NCI-H446 treated with DMSO at 0.1 percent for 48 hours (cell line): ENCODE data around the gene LRFN3.
"Not testable (repeated sequence)": the region's sequence is repeated elsewhere in the genome, so short reads cannot be mapped to it uniquely, and the experiment has no call there.

Experiments
- DNase-seq: peaks from one replicate; lab custom pipeline; 2025; lab: John Stamatoyannopoulos, UW

Gene LRFN3

DNA sequence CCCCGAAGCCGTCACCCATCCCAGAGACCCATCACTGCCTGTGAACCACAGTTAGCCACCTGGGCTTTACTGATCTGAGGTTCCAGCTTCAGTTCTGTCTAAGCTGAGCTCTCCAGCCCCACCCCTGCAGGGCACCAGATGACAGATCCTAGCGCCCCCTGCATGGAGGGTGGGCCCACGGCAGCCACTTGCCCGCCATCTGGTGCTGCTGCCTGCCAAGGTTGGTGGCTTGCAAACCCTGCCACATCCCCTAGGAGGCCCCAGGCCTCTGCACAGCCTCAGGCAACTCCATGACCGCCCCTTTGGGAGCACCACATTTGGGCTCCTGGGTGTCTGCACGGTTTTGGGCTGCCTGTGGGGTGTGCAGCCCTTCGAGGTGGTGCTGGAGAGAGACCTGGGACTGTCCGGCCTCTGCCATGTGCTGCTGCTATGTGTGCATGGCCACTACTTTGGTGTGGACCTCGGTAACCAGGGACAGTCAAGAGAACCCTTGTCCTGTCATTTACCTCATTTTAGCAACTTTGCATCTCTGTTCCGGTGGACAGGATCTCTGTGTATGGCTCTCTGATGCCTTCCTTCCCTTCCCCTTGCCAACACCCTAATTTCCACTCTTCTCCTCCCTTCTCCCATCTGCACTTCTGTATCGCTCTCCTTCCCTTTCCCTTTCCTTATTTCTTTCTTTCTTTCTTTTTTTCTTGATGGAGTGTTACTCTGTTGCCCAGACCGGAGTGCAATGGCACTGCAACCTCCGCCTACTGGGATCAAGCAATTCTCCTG lies 41.5 kb downstream of the LRFN3 start:
- peak; percentile 61 for DNase-seq

DNA sequence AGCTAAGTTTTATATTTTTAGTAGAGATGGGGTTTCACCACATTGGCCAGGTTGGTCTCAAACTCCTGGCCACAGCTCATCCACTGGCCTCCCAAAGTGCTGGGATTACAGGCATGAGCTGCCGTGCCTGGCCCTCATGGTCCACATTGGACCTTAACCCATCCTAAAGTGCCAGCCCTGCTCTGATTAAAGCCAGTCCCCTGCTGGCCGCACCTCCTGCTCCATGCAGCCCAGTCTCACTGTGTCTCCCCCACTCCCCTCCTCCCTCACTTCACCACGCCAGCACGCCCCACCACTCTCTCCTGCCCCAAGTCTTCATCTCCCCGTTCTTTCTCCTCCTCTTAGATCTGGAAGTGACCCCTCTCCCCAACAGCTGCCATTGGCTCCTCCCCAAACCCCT lies 42.1 kb downstream of the LRFN3 start:
- no peak for DNase-seq

DNA sequence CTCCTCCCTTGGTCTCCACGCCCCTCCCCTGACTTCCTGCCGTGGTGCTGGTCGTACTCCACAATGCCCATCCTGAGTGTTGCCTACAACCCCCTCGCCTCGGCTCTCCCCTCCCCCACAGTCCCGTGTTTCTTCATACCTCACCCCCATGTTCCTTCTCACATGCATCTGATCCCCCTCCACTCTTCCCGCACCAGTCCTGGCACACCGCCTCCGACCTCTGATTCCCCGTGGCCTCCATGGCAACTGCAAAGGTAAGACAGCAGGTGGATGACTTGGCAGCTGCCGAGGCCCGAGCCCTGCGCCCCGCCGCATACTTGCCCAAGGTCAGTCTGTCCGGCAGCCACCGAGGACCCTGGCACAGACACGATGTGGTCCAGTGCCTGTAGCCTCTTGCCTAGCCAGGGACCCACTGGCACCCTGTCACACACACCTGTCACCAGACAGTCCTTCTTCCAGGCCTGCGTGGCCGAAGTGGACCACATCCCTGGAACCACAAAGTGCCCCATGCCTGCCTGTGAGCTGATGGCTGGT lies 42.7 kb downstream of the LRFN3 start:
- DNase-seq = no peak

DNA sequence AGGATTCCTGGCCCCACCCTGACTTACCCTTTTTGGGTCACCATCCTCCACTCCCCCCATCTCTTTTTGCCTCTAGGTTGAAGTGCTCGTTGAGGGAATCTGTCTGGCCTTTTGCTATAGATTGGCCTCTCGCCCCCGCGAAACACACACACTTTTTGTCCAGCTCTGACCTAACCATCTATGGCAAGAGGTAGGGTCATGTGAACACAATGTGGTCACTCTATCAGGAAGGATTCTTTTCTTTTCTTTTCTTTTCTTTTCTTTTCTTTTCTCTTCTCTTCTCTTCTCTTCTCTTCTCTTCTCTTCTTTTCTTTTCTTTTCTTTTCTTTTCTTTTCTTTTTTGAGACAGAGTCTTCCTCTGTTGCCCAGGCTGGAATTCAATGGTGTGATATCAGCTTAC lies 44.8 kb downstream of the LRFN3 start:
- DNase-seq = not testable (repeated sequence)

DNA sequence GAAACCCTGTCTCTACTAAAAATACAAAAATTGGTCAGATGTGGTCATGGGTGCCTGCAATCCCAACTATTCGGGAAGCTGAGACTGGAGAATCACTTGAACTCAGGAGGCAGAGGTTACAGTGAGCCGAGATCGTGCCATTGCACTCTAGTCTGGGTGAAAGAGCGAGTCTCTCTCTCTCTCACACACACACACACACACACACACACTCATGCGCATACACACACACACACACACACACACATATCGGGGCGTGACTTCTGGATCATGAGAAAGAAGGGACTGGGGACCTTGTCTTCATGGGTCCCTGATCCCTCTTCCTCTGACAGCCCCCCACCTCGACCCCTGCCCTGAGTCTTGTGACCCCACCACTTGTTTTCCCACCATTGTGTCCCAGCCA lies 47.0 kb downstream of the LRFN3 start:
- no peak for DNase-seq

DNA sequence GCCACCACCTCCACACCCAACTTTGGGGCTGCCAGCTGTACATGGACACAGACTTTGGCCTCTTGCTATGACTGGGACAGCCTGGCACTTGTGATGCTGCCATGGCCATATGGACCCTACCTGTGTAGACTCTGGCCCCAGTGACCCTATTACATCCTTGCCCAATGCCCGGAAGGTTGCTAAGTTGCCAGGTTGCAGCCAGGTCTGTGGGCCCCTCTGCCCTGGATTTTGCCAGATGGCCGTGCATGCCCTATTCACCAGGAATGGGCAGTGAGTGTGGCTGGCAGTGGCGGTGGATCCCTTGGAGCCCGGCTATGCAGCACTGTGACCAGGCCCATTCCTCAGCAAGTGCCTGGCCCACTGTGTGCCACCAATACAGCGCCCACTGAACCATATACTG lies 49.9 kb downstream of the LRFN3 start:
- DNase-seq = no peak

DNA sequence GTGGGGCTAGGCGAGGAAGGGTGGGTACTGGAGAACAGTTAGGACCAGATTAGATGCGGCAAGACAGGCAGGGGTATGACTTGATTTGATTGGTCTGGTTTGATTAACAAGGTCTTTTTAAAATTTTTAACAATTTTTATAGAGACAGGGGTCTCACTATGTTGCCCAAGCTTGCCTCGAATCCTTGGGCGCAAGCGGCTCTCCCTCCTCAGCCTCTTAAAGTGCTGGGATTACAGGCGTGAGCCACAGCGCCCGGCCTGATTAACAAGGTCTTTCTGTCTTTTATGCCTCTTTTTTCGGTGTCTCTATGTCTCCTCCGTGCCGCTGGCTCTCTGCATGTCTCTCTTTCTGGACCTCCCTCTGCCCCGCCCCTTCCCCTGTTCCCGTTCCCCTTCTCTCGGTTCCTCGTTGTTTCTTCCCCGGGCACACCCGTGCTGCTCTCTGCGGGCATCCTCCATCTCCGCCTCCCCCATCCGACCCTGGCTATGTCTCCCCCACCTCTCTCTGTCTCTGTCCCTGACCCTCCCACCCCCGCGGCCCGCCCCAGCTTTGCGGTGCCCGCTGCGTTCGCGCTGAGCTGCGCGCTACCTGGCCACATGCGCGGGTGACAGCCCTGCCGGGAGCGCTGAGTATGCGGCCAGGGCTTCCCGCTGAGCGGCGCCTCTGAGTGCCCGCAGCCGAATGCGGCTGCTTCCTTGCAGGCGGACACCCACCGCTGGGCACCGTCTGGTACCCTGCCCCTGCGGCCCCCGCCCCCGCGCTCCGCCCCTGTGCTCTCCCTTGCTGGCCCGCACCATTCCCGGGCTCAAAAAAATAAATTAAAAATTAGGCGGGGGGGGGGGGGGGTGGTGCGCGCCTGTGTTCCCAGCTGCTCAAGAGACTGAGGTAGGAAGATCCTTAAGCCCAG lies 50.7 kb downstream of the LRFN3 start:
- no peak for DNase-seq

DNA sequence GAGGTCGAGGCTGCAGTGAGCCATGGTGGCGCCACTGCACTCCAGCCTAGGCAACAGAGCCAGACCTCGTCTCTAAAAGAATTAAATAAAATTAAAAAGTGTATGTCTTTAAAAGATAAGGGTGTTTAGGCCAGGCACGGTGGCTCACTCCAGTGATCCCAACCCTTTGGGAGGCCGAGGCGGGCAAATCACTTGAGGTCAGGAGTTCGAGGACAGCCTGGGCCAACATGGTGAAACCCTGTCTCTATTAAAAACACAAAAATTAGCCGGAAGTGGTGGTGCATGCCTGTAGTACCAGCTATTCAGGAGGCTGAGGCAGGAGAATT lies 51.4 kb downstream of the LRFN3 start:
- no peak for DNase-seq

DNA sequence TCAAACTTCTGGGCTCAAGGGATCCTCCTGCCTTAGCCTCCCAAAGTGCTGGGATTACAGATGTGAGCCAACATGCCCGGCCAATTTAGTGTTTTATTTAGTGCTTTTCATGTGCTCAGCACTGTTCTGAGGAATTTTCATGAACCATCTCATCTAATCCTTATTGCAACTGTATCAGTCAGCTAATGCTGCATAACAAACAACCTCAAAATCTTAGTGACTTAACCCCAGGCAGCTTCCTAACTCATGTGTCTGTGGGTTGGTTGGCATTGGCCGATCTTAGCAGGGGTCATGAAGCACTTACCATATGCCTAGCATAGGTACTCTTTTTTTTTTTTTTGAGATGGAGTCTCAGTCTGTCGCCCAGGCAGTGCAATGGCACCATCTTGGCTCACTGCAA lies 52.6 kb downstream of the LRFN3 start:
- no peak for DNase-seq

DNA sequence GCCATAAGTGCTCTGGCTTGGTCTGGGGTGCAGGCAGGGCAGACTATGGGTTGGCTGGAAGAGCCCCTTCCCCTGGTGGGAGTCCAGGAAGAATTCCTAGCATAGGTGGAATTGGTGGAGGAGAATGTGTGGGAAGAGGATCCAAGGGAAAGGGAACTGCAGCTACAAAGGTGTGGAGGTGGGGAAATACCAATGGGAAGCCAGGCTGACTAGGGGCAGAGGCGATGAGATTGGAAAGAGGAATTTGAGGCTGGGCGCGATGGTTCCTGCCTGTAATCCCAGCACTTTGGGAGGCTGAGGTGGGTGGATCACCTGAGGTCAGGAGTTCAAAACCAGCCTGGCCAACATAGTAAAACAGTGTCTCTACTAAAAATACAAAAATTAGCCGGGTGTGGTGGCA lies 54.0 kb downstream of the LRFN3 start:
- DNase-seq = no peak

DNA sequence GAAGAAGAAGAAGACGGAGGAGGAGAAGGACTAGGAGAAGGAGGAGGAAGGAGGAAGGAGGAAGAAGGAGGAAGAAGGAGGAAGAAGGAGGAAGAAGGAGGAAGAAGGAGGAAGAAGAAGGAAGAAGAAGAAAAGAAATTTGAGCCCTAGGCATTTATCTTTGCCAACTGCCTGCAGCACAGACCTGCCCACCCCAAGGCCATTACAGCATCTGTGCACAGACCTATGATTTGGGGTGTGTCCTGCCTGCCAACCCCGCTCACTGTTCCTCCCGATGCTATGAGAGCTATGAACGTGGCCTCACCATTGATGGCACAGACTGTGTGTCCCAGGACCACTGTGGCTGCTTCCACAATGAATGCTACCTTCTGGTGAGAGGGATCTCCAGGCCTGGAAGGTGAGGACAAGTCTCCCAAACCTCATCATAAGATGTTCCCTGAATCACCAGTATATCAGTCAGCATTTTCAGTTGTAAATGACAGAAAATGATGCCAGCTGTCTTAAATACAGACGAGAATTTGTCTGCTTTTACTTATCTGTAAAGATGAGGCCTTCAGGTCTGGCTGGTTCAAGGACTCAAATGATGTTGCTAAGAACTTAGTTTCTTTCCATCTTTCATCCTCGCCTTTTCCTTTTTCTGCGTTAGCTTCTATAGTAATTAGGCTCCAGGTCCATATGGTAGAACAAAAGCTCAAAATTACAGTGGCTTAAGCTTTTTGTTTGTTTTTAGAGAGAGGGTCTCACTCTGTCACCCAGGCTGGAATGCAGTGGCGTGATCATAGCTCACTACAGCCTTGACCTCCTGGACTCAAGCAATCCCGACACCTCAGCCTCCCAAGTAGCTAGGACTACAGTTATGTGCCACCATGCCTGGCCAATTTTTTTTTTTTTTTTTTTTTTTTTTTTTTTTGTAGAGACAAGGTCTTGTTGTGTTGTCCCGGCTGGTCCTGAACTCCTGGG lies 54.9 kb downstream of the LRFN3 start:
- DNase-seq = no peak

DNA sequence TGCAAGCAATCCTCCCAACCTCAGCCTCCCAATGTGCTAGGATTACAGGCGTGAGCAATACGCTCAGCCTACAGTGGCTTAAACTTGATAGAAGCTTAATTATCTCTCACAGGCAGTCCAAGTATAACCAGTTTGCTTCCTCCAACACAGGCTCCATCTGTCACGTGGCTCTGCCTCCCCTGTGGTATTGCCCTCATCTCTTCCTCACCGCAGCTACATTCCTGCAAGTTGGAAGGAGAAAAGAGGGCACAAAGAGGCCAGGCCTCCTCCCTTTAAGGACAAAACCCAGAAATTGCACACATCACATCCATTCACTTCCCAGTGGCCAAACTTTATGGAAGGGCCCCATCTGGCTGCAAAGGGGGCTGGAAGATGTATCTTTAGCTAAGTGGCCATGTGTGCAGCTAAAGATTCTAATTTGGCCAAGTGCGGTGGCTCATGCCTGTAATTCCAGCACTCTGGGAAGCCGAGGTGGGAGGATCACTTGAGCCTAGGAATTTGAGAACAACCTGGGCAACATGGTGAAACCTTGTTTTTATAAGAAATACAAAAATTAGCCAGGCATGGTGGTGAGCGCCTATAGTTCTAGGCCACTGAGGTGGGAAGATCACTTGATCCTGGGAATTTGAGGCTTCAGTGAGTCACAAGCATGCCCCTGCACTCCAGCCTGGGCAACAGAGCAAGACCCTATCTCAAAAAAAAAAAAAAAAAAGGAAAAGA lies 55.7 kb downstream of the LRFN3 start:
- DNase-seq = no peak

DNA sequence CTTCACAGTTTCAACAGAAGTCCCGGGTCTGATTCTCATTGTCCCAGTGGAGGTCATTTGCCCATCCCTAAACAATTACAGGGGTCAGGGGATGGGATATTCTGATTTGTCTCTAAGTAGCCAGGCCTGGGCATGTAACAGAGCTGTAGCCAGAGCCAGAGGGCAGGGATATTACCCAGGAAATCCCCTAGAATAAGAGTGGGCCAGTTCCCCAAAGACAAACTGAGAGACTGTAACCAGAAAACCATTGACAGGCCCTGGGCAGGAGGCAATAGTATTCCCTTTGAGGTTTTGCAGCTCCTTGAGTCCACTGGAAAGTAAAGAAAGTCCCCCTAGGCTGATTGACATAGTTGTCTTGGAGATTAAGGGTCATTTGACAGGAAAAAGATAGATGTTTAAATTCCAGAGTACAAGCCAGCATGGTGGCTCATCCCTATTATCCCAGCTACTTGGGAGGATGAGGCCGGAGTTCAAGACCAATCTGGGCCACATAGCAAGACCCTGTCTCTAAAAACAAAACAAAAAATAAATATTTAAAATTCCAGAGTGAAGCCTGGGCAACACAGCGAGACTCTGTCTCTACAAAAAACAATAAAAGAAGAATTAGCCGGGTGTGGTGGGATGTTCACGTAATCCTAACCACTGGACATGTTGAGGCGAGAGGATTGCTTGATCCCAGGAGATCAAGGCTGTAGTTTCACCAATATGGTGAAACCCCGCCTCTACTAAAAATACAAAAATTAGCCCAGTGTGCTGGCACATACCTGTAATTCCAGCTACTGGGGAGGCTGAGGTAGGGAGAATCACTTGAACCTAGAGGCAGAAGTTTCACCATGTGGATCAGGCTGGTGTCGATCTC lies 57.0 kb downstream of the LRFN3 start:
- DNase-seq = no peak

DNA sequence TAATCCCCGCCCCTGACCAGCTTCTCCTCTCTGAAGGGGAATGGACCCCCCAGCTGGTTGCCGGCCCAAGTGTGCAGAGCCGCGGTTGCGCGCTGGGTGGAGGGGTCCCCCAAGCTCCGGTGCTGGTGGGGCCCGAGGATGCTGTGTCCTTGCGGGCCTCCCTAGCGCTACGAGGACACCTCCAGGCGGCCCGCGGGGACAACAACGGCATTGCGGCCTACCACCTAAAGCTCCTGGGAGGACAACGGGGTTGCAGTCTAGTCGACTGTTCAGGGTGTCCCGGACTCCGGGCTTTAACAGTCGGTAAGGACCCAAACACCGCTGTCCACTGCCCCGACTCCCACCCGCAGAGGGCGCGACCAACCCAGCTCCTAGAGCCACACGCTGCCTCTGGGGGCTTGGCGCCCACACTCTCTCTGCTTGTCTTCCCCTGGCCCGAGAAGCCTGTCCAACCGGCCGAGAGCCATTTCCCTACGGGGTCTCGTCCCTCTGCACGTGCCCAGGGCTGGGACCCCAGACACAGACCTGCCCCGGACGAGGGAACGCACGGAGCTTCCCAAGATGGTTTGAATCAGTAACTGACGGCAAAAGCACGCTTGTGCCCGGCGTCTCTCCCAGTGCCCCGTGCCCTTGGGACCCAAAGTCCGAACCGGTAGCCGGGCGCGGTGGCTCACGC lies 57.9 kb downstream of the LRFN3 start:
- no peak for DNase-seq
